A549 (cell line): ENCODE data around the gene PGBD5.

Experiments
- EP300 ChIP-seq, 2 experiments: fragments of >200 bp; sonication (Bioruptor Twin); formaldehyde crosslinking; IDR thresholded peaks; 2 replicates in 1 of 2; 3 replicates in 1 of 2; pipeline ENCODE4 v1.6.1; 2016 to 2017
- POLR2A ChIP-seq: IDR thresholded peaks from 2 replicates; pipeline ENCODE4 v1.6.1; 2012; ENCODE audit warnings: mild to moderate bottlenecking, low read length
- RFX5 ChIP-seq: fragments of 450-650 bp; IDR thresholded peaks from 2 replicates; pipeline ENCODE4 v1.7.1; 2014; ENCODE audit warnings: antibody characterized with exemption, mild to moderate bottlenecking, moderate library complexity
- RNF2 ChIP-seq: fragments of 200-600 bp; sonication (generic); IDR thresholded peaks from 2 replicates; pipeline ENCODE4 v1.6.1; 2016; ENCODE audit warnings: low read depth, mild to moderate bottlenecking, antibody characterized with exemption, moderate library complexity, borderline replicate concordance
- SREBF2 ChIP-seq: fragments of 450-650 bp; IDR thresholded peaks from 2 replicates; pipeline ENCODE4 v1.6.1; 2014; ENCODE audit warnings: mild to moderate bottlenecking, moderate library complexity
- TFCP2L1 ChIP-seq: fragments of 250-450 bp; sonication (Bioruptor Pico); IDR thresholded peaks from 2 replicates; pipeline ENCODE4 v1.5.0; 2021; ENCODE audit warnings: mild to moderate bottlenecking
- TF ChIP-seq, protein P1 (sequence below): fragments of >200 bp; sonication (Bioruptor Twin); formaldehyde crosslinking; IDR thresholded peaks from 3 replicates; pipeline ENCODE4 v1.5.1; 2016
- TF ChIP-seq, protein P2 (sequence below): fragments of >200 bp; sonication (Bioruptor Twin); formaldehyde crosslinking; IDR thresholded peaks from 3 replicates; pipeline ENCODE4 v1.6.1; 2016

DNA sequence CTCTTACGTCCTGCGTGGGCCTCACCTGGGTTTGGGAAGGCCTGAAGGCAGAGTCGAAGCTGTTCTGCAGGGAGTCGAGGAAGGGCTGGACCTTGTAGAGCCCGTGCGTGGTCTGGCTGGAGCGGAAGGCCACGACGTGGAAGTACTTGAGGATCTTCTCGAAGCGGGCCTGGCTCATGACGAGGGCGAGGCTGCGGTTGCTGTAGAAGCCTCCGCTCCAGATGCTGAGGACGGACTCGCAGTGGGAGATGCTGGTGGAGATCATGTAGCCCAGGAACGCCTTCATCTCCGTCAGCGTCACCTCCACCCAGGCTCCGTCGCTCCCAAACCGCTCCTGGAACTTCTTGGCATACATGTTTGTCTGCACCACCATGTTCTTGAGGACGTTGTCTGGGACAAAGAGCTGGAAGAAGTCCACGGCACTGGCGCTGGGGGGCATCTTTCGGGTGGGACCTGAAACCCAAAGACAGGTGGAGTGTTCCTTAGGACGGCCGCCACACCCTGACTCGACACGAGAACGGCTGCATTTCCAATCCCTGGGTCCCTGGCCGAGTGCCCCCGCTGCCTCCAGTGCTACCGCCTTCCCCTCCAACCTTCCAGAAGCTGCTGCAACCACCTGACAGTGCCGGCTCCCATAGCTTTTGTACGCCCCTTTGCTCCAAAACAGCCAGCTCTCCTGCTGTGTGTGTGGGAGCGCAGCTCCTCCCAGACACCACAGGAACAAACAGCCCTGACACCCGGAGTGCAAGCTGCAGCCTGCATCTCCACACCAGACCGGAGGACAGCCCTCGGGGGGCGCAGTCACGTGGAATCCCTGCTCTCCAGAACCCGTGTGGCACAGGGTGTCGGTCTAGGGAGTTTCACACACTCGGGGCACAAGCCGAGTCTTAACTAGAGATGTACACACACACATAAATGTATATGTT lies 69.0 kb downstream of the PGBD5 start:
- TF ChIP-seq TFCP2L1 (CRISPR knock-in tag) (no peak), POLR2A (no peak), RNF2 (no peak), RFX5 (no peak), SREBF2 (no peak), EP300 (IDR thresholded peaks at IDR 0.05) (no peak)
- TF ChIP-seq, protein P1, sequence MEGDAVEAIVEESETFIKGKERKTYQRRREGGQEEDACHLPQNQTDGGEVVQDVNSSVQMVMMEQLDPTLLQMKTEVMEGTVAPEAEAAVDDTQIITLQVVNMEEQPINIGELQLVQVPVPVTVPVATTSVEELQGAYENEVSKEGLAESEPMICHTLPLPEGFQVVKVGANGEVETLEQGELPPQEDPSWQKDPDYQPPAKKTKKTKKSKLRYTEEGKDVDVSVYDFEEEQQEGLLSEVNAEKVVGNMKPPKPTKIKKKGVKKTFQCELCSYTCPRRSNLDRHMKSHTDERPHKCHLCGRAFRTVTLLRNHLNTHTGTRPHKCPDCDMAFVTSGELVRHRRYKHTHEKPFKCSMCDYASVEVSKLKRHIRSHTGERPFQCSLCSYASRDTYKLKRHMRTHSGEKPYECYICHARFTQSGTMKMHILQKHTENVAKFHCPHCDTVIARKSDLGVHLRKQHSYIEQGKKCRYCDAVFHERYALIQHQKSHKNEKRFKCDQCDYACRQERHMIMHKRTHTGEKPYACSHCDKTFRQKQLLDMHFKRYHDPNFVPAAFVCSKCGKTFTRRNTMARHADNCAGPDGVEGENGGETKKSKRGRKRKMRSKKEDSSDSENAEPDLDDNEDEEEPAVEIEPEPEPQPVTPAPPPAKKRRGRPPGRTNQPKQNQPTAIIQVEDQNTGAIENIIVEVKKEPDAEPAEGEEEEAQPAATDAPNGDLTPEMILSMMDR: no peak
- TF ChIP-seq, protein P2, sequence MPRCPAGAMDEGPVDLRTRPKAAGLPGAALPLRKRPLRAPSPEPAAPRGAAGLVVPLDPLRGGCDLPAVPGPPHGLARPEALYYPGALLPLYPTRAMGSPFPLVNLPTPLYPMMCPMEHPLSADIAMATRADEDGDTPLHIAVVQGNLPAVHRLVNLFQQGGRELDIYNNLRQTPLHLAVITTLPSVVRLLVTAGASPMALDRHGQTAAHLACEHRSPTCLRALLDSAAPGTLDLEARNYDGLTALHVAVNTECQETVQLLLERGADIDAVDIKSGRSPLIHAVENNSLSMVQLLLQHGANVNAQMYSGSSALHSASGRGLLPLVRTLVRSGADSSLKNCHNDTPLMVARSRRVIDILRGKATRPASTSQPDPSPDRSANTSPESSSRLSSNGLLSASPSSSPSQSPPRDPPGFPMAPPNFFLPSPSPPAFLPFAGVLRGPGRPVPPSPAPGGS: no peak
